Adipose tissue (tissue), 3 donors: Measurements from ENCODE around the gene OSBP2. TPM values are rescaled to one million over a fixed set of nuclear protein-coding genes. Genes with fewer than 3 reads are reported as not detected.

Source experiments
- H3K27ac ChIP-seq: one replicate; pipeline ENCODE4 v1.5.1; 2013; ENCODE audit warnings: low read depth, low read length
- WGBS, 3 donors: extraction: QIAGEN DNeasy Blood & Tissue Kit; methylation state at CpG; one replicate each; pipeline ENCODE4 v1.1.7; 2013; 5-methylcytosine and 5-hydroxymethylcytosine counted together
- polyA plus RNA-seq, 3 donors: library from polyadenylated mRNA; stranded (reverse); fragments of 200-250 nt; gene quantifications; one replicate each; pipeline ENCODE4 v1.2.3, GENCODE V29; 2013
- donor health status: healthy with polysubstance abuse.
- donor health status: Bipolar disorder and iron deficiency.
- donor health status: healthy.

The OSBP2 gene
- polyA plus RNA-seq, 3 donors, result 0.58 to 1.1 (median 0.79) TPM

- 88 to 94% (median 94%) methylated on average over 5 of the region's 5 CpGs for WGBS, 3 donors
- H3K27ac ChIP-seq, result no peak overlapping the region
Observed at GRCh38 chr22:30880847-30881246, 186.2 kb downstream of the OSBP2 start.

- no peak overlapping the region for H3K27ac ChIP-seq
- WGBS, 3 donors, result 53 to 82% (median 80%) methylated on average over 14 of the region's 14 CpGs
Observed at GRCh38 chr22:30881361-30882183, 186.9 kb downstream of the OSBP2 start.

GRCh38 chr22:30882184-30882717 lies 187.6 kb downstream of the OSBP2 start:
- no peak overlapping the region for H3K27ac ChIP-seq
- WGBS, 3 donors, result 54 to 93% (median 83%) methylated on average over 6 of the region's 6 CpGs

DNA sequence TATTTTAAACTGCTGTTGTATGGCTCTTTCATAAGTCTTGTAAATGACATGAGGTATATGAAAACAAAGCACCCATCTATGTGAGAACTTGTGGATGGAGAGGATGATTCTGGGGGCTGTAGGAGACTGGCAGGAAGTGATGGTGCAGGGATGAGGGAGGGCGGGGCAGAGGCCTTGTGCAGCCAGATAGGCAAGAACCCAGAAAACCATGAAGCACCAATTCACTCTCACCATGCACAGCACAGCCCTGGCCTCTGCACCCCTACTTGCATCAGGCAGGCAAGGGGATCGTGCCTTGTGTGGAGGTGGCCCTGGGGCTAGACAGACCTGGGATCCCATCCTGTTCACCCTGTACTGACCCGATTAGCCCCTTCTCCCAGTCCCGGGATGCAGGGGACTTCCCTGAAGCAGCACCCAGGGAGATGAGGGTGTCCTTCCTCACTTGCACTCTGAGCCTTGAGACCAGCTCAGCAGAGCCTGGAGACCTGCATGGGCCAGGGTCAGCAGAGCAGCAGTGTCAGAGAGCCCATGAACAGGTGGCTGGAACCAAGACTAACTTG lies 188.4 kb downstream of the OSBP2 start:
- 89 to 98% (median 95%) methylated on average over 4 of the region's 4 CpGs for WGBS, 3 donors
- H3K27ac ChIP-seq, result no peak overlapping the region

GRCh38 chr22:30883586-30884145 lies 189.0 kb downstream of the OSBP2 start:
- 95 to 97% (median 96%) methylated on average over 6 to 7 of the region's 7 CpGs for WGBS, 3 donors
- no peak overlapping the region for H3K27ac ChIP-seq

DNA sequence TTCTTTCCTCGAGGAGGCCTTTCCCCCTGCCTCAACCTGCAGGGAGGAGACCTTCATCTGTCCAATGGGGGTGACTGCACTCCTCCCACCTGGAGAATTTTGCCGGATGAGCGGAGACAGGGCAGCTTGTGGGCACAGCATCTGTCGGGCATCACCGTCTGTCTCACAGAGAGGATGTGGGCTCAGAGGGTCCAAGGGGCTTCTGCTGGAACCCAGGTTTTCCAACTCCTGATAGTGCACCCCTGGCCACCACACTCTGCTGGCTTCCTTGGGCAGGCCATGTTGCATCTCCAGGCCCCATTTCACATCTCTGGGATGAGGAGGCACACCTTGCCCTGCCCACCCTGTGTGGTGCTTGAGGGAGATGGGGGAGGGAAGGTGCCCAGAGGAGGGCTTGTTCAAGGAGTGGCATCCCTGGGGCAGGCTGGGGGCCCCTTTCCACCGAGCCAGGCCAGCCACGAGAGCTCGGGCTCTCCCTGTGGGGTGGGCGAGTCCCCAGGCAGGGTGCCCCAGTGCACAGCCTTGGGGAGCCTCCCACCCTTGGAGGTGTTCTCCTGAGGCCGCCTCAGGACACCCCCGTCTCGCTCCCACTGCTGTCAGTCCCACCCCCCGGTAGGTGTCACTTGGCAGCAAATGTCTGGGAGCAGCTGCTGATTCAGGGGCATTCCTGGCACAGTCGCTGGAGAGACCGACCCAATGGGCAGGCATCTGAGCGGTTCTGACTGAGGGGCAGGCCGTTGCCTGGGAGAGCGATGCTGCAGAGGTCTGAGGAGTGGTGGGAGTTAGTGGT lies 189.7 kb downstream of the OSBP2 start:
- 89 to 93% (median 91%) methylated on average over 18 of the region's 18 CpGs for whole genome bisulfite sequencing, 3 donors

GRCh38 chr22:30885001-30885366 lies 190.3 kb downstream of the OSBP2 start:
- no peak overlapping the region for H3K27ac ChIP-seq

More for the DNA sequence above, 189.7 kb downstream of the OSBP2 start:
- H3K27ac ChIP-seq, result no peak overlapping the region

DNA sequence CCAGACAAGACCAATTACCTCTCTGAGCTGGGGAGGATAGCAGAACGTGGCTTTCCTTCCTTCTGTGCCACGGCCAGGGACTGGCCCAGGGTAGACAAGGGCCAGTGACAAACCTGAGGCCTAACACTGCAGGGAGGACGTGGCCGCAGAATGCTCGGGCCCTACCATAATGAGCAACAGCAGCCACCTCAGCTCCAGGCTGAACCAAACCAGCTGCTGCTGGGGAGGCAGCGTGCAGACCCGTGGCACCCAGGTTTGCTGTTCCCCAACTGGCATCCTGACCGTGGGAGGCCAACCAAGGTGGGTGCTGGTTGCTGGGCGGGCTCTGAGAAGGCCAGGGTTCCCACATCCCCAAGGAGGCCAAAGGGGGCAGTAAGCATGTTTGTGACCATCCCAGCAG lies 190.9 kb downstream of the OSBP2 start:
- no peak overlapping the region for H3K27ac ChIP-seq
- WGBS, 3 donors, result 90 to 94% (median 92%) methylated on average over 9 of the region's 9 CpGs

More at GRCh38 chr22:30885001-30885366, 190.3 kb downstream of the OSBP2 start:
- 83 to 87% (median 85%) methylated on average over 4 to 5 of the region's 5 CpGs for WGBS, 3 donors

DNA sequence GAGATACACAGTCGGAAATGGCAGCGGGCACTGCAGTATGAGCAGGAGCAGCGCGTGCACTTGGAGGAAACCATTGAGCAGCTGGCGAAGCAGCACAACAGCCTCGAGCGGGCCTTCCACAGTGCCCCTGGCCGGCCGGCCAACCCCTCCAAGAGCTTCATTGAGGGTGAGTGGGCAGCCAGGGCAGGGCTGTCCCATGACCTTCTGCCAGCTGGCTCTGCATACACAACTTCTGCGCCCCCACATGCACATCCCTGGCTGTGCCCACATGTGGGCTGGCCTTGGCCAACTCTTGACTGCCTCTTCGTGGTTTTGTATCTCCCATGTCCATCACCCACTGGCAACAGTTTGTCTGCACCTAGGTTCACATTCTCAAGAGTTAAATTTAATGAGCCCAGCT lies 192.8 kb downstream of the OSBP2 start:
- WGBS, 3 donors, result 93 to 94% (median 94%) methylated on average over 11 of the region's 11 CpGs

GRCh38 chr22:30887861-30888260 lies 193.2 kb downstream of the OSBP2 start:
- WGBS, 3 donors, result 86 to 99% (median 93%) methylated on average over 5 of the region's 5 CpGs
- no peak overlapping the region for H3K27ac ChIP-seq

More for the DNA sequence above, 192.8 kb downstream of the OSBP2 start:
- no peak overlapping the region for H3K27ac ChIP-seq

GRCh38 chr22:30889268-30889995 lies 194.8 kb downstream of the OSBP2 start:
- H3K27ac ChIP-seq, result no peak overlapping the region
- 88 to 93% (median 91%) methylated on average over 17 of the region's 17 CpGs for WGBS, 3 donors

DNA sequence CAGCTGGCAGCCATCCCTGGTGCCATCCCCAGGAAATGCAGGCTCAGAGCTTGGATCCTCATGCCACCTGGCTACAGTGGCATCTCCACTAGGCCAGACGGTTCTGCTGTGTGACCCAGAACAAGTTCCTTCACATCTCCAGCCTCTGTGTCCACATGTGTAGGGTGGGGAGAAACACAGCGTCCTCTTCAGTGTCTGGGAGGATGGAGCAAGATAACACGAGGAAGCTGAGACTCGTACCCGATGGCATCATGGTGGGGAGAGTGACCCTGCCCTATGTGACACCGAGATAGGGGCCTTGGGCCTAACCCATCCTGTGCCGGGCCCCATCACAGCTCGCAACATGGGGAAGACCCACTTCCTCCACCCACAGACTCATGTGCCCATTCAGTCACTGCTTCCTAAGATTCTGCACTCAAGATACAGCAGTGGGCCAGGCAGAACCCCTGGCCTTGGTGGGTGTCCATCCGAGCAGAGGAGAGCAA lies 195.4 kb downstream of the OSBP2 start:
- H3K27ac ChIP-seq, result no peak overlapping the region
- WGBS, 3 donors, result 84 to 89% (median 89%) methylated on average over 9 of the region's 9 CpGs

- H3K27ac ChIP-seq, result no peak overlapping the region
- 72 to 86% (median 84%) methylated on average over 16 to 17 of the region's 17 CpGs for WGBS, 3 donors
Observed at GRCh38 chr22:30890686-30891442, 196.2 kb downstream of the OSBP2 start.

GRCh38 chr22:30891443-30891755 lies 196.7 kb downstream of the OSBP2 start:
- H3K27ac ChIP-seq, result no peak overlapping the region
- WGBS, 3 donors, result 76 to 91% (median 85%) methylated on average over 7 to 8 of the region's 8 CpGs

DNA sequence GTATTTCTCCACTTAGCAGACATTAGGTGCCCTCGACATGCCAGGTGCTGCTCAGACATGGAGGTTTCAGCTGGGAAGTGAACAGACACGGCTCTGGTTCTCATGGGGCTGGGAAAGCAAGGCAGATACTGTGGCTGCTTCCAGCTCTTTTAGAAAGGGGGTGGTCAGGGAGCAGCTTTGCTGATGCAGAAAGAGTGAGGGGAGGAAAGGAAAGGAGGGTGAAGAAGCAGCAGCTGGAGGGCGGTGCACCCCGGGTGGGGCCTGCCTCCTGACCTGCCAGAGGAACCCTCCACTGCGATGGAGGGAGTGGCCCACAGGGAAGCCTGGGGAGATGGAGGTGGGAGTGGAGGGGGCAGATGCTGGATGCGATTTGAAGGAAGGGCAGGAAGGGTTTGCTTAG lies 197.1 kb downstream of the OSBP2 start:
- 83 to 89% (median 85%) methylated on average over 6 of the region's 6 CpGs for WGBS, 3 donors
- H3K27ac ChIP-seq, result no peak overlapping the region

DNA sequence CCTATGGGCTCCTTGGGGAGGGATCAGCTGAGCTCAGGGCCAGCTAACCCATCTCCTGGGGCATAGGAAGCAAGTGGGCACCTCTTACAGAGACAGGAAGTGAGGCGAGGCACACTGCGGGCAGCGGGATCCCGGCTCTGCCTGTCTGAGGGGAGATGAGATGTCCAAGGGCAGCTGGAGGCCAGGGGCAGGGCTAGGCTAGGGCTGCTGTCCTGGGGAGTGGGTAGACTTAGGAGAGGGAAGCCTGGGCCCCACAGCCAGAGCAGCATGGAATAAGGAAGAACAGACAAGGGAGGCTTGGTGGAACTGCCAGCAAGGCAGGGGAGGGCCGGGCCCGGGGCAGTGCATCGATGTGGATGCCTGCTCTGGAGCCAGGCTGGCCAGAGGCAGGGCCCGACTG lies 197.6 kb downstream of the OSBP2 start:
- 85 to 91% (median 90%) methylated on average over 5 to 8 of the region's 8 CpGs for WGBS, 3 donors
- H3K27ac ChIP-seq, result no peak overlapping the region

DNA sequence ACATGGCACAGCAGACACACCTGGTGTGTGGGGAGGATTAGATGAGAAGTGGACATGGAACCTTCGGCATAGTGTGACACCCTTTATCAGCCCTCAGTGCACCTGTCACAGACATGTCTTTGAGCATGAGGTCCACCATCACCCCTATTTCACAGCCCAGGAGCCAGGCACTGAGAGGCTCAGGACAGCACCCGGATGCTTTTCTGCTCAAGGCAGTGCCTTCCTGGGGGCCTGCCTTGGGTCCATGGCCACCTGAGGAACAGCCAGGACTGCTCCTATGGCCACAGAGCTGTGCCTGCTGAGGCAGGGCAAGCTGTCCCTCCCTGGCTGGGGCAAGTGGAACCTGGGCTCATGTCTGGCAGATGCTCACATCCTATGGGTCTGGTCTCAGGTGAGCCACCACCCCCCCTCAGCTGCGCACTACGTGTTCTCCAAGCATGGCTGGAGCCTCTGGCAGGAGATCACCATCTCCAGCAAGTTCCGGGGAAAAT lies 198.1 kb downstream of the OSBP2 start:
- 94 to 100% (median 99%) methylated on average over 5 of the region's 5 CpGs for WGBS, 3 donors
- H3K27ac ChIP-seq, result no peak overlapping the region
